Muscle of leg (tissue), 16 donors: Measurements from ENCODE around the gene ARHGAP36. TPM values are rescaled to one million over a fixed set of nuclear protein-coding genes. Genes with fewer than 3 reads are reported as not detected.

Source experiments
- DNase-seq: peaks from one replicate; pipeline ENCODE4 v3.0.0; 2013
- H3K27ac ChIP-seq: one replicate; pipeline ENCODE4 v1.5.1; 2013; ENCODE audit warnings: mild to moderate bottlenecking, low read length, control low read depth
- H3K27me3 ChIP-seq: one replicate; pipeline ENCODE4 v1.6.1; 2013; ENCODE audit warnings: low read length; ENCODE audit not compliant: control insufficient read depth, insufficient read depth
- H3K36me3 ChIP-seq: one replicate; pipeline ENCODE4 v1.6.1; 2013; ENCODE audit warnings: low read length; ENCODE audit not compliant: control insufficient read depth, insufficient read depth
- H3K4me1 ChIP-seq: one replicate; pipeline ENCODE4 v1.6.1; 2013; ENCODE audit warnings: low read length; ENCODE audit not compliant: control insufficient read depth, insufficient read depth
- H3K4me3 ChIP-seq: one replicate; pipeline ENCODE4 v1.5.1; 2013; ENCODE audit warnings: low read length, control low read depth
- H3K9me3 ChIP-seq: replicated peaks from 2 replicates; pipeline ENCODE4 v1.6.1; 2013; ENCODE audit warnings: low read depth, low read length; ENCODE audit not compliant: control insufficient read depth
- WGBS: methylation state at CpG from one replicate; pipeline ENCODE4 v1.1.5; 2013; ENCODE audit warnings: missing lambda C conversion rate; ENCODE audit not compliant: insufficient coverage; 5-methylcytosine and 5-hydroxymethylcytosine counted together
- long read RNA-seq, 11 donors: transcript quantifications; one replicate each; lab custom pipeline, GENCODE V29; 2026
- polyA plus RNA-seq, 8 donors: library from polyadenylated mRNA; unstranded; fragments of 120-200 nt; gene quantifications; one replicate each; pipeline versions ENCODE4 v1.2.1 to v1.2.3, GENCODE V29; 2013; ENCODE audit warnings: inconsistent platforms in 1 of 8, low replicate concordance in 1 of 8; ENCODE audit not compliant: insufficient read length in 8 of 8, insufficient read depth in 1 of 8
- total RNA-seq: library from RNA; stranded (reverse); fragments of 120-200 nt; gene quantifications from one replicate; pipeline ENCODE4 v1.2.4, GENCODE V29; 2013

ARHGAP36 gene
- total RNA-seq (288 TPM), polyA plus RNA-seq (100 to 1,000 TPM; 197 to 421 (median 375) TPM)
- long read RNA-seq, donor 1, transcript ARHGAP36-203 (12 exons, 2,736 nt) = major isoform, 31 of 63 reads
- long read RNA-seq, donor 1, partial matches to known transcripts = 26 of 63 reads
- long read RNA-seq, donor 1, other reads (novel, unspliced or antisense) = 5 of 63 reads
- long read RNA-seq, donor 2, transcript ARHGAP36-203 (12 exons, 2,736 nt) = major isoform, 7 of 7 reads
- long read RNA-seq, donor 2, partial matches to known transcripts = 0 of 7 reads
- long read RNA-seq, donor 2, other reads (novel, unspliced or antisense) = 0 of 7 reads
- long read RNA-seq, donor 3, transcript ARHGAP36-203 (12 exons, 2,736 nt) = major isoform, 90 of 219 reads
- long read RNA-seq, donor 3, partial matches to known transcripts = 110 of 219 reads
- long read RNA-seq, donor 3, other reads (novel, unspliced or antisense) = 17 of 219 reads
- long read RNA-seq, donor 4, transcript ARHGAP36-203 (12 exons, 2,736 nt) = major isoform, 56 of 63 reads
- long read RNA-seq, donor 4, partial matches to known transcripts = 5 of 63 reads
- long read RNA-seq, donor 4, other reads (novel, unspliced or antisense) = 0 of 63 reads
- long read RNA-seq, donor 5, transcript ARHGAP36-203 (12 exons, 2,736 nt) = major isoform, 76 of 178 reads
- long read RNA-seq, donor 5, transcript ARHGAP36-202 (9 exons, 2,447 nt) = minor isoform, 5 of 178 reads
- long read RNA-seq, donor 5, partial matches to known transcripts = 97 of 178 reads
- long read RNA-seq, donor 5, other reads (novel, unspliced or antisense) = 0 of 178 reads
- long read RNA-seq, donor 6, transcript ARHGAP36-203 (12 exons, 2,736 nt) = major isoform, 106 of 222 reads
- long read RNA-seq, donor 6, partial matches to known transcripts = 113 of 222 reads
- long read RNA-seq, donor 6, other reads (novel, unspliced or antisense) = 0 of 222 reads
- long read RNA-seq, donor 7, transcript ARHGAP36-203 (12 exons, 2,736 nt) = major isoform, 53 of 93 reads
- long read RNA-seq, donor 7, partial matches to known transcripts = 27 of 93 reads
- long read RNA-seq, donor 7, other reads (novel, unspliced or antisense) = 10 of 93 reads
- long read RNA-seq, donor 8, transcript ARHGAP36-203 (12 exons, 2,736 nt) = major isoform, 29 of 37 reads
- long read RNA-seq, donor 8, partial matches to known transcripts = 8 of 37 reads
- long read RNA-seq, donor 8, other reads (novel, unspliced or antisense) = 0 of 37 reads
- long read RNA-seq, donor 9, transcript ARHGAP36-203 (12 exons, 2,736 nt) = major isoform, 43 of 148 reads
- long read RNA-seq, donor 9, partial matches to known transcripts = 95 of 148 reads
- long read RNA-seq, donor 9, other reads (novel, unspliced or antisense) = 7 of 148 reads
- long read RNA-seq, donor 10, transcript ARHGAP36-203 (12 exons, 2,736 nt) = major isoform, 70 of 93 reads
- long read RNA-seq, donor 10, partial matches to known transcripts = 11 of 93 reads
- long read RNA-seq, donor 10, other reads (novel, unspliced or antisense) = 10 of 93 reads
- long read RNA-seq, donor 11, transcript ARHGAP36-203 (12 exons, 2,736 nt) = major isoform, 57 of 87 reads
- long read RNA-seq, donor 11, partial matches to known transcripts = 29 of 87 reads
- long read RNA-seq, donor 11, other reads (novel, unspliced or antisense) = 0 of 87 reads

GRCh38 chrX:131058136-131058868 lies at the start of gene ARHGAP36:
TSS of gene ARHGAP36 (plus strand) at chrX:131058346. CDS start at chrX:131081666, 23,320 bp downstream.
- 31% methylated on average over 58 of the region's 62 CpGs for WGBS
- Histone ChIP-seq H3K27ac (peak within 1 kb of the TSS; percentile 82), H3K27me3 (peaks cover 49% of the 10 kb centered on the region), H3K4me1 (no peaks in the 10 kb centered on the region), H3K4me3 (peak within 1 kb of the TSS; percentile 42), H3K36me3 (no peaks in the 10 kb centered on the region), H3K9me3 (no peaks in the 10 kb centered on the region)
- DNase-seq = peak; percentile 50

GRCh38 chrX:131010186-131010585 lies 48.0 kb upstream of the ARHGAP36 start:
- Histone ChIP-seq H3K36me3 (no peaks in the 10 kb centered on the region), H3K27ac (no peak overlapping the region), H3K27me3 (peaks cover 17% of the 10 kb centered on the region), H3K4me1 (no peaks in the 10 kb centered on the region), H3K9me3 (no peaks in the 10 kb centered on the region), H3K4me3 (no peak overlapping the region)
- WGBS = 69% methylated on average over 2 of the region's 2 CpGs
- no peak for DNase-seq

GRCh38 chrX:131025336-131025735 lies 32.8 kb upstream of the ARHGAP36 start:
- Histone ChIP-seq H3K9me3 (no peaks in the 10 kb centered on the region), H3K36me3 (no peaks in the 10 kb centered on the region), H3K27ac (no peak overlapping the region), H3K4me3 (no peak overlapping the region), H3K4me1 (no peaks in the 10 kb centered on the region), H3K27me3 (peaks cover 13% of the 10 kb centered on the region)
- DNase-seq = no peak
- no CpG with 5 or more reads among the region's 3 CpGs for WGBS

GRCh38 chrX:131032354-131033230 lies 25.6 kb upstream of the ARHGAP36 start:
- H3K36me3 ChIP-seq = no peaks in the 10 kb centered on the region
- DNase-seq = no peak
- no peak overlapping the region for H3K27ac ChIP-seq
- 60% methylated on average over 1 of the region's 2 CpGs for WGBS
- no peaks in the 10 kb centered on the region for H3K9me3 ChIP-seq
- no peaks in the 10 kb centered on the region for H3K4me1 ChIP-seq
- H3K4me3 ChIP-seq = no peak overlapping the region
- peaks cover 22% of the 10 kb centered on the region for H3K27me3 ChIP-seq

GRCh38 chrX:131034063-131034462 lies 24.1 kb upstream of the ARHGAP36 start:
- no peak overlapping the region for H3K4me3 ChIP-seq
- H3K27me3 ChIP-seq = peaks cover 22% of the 10 kb centered on the region
- H3K36me3 ChIP-seq = no peaks in the 10 kb centered on the region
- no peaks in the 10 kb centered on the region for H3K4me1 ChIP-seq
- no peaks in the 10 kb centered on the region for H3K9me3 ChIP-seq
- WGBS = 60% methylated on average over 1 of the region's 7 CpGs
- no peak for DNase-seq
- no peak overlapping the region for H3K27ac ChIP-seq

- peaks cover 31% of the 10 kb centered on the region for H3K27me3 ChIP-seq
- no peak for DNase-seq
- no peaks in the 10 kb centered on the region for H3K9me3 ChIP-seq
These were observed 17.4 kb upstream of the ARHGAP36 start for GRCh38 chrX:131040781-131041180.

GRCh38 chrX:131041667-131042066 lies 16.5 kb upstream of the ARHGAP36 start:
- Histone ChIP-seq H3K27me3 (peaks cover 24% of the 10 kb centered on the region), H3K36me3 (no peaks in the 10 kb centered on the region), H3K4me1 (no peaks in the 10 kb centered on the region), H3K27ac (no peak overlapping the region), H3K4me3 (no peak overlapping the region), H3K9me3 (no peaks in the 10 kb centered on the region)
- 100% methylated on average over 1 of the region's 6 CpGs for WGBS
- DNase-seq = no peak

More at GRCh38 chrX:131040781-131041180, 17.4 kb upstream of the ARHGAP36 start:
- Histone ChIP-seq H3K36me3 (no peaks in the 10 kb centered on the region), H3K27ac (no peak overlapping the region), H3K4me3 (no peak overlapping the region), H3K4me1 (no peaks in the 10 kb centered on the region)

- no peak for DNase-seq
- Histone ChIP-seq H3K4me3 (no peak overlapping the region), H3K9me3 (no peaks in the 10 kb centered on the region), H3K27ac (no peak overlapping the region), H3K36me3 (no peaks in the 10 kb centered on the region), H3K27me3 (peaks cover 36% of the 10 kb centered on the region), H3K4me1 (no peaks in the 10 kb centered on the region)
- WGBS = 34% methylated on average over 4 of the region's 5 CpGs
These were observed 12.4 kb upstream of the ARHGAP36 start for GRCh38 chrX:131045726-131046125.
